ENCODE data around the gene ESR1. TPM values are rescaled to one million over a fixed set of nuclear protein-coding genes. Genes with fewer than 3 reads are reported as not detected.
"Not testable (repeated sequence)": the region's sequence is repeated elsewhere in the genome, so short reads cannot be mapped to it uniquely, and the experiment has no call there.

Gene ESR1
- total and polyA plus RNA-seq, 9 of the 15 experiments (the other 6 are each of a cell fraction or from before 2014, with no cell fraction given), result 0.03 to 0.27 (median 0.08) TPM; not detected in 1

- intact Hi-C loops (cut with micrococcal nuclease), result no loop called here
These were observed 155.5 kb downstream of the ESR1 start for GRCh38 chr6:151963001-151963400.

GRCh38 chr6:151964412-151964811 lies 156.9 kb downstream of the ESR1 start:
- H3K9me1 ChIP-seq (ENCODE audit: control insufficient read depth, insufficient read depth, low read length); H3K4me2 ChIP-seq (ENCODE audit: insufficient read depth, low read length); BruUV-seq (replicated peaks); intact Hi-C loops (cut with micrococcal nuclease); POLR2A ChIA-PET; H3K27me3 ChIP-seq (ENCODE audit: control insufficient read depth in 2 of 2, insufficient read depth in 2 of 2, low read length in 2 of 2); H3K27ac ChIP-seq (ENCODE audit: extremely low read depth, low read depth, low read length); H3K36me3 ChIP-seq (ENCODE audit: control insufficient read depth, insufficient read depth, low read length); H3K9me3 ChIP-seq (replicated peaks; ENCODE audit: control insufficient read depth, insufficient read depth, low read depth, low read length); ATAC-seq; H3K4me3 ChIP-seq; FAIRE-seq; H2AFZ ChIP-seq (ENCODE audit: low read depth, low read length); H4K20me1 ChIP-seq (replicated peaks; ENCODE audit: control insufficient read depth, insufficient read depth, low read length); DNase-seq (ENCODE audit: extremely low read depth in 1 of 4, low spot score in 3 of 4); CTCF ChIA-PET (ENCODE audit: low intra/inter-chr PET ratio); H3K9ac ChIP-seq (ENCODE audit: insufficient read depth in 1 of 2, low read depth in 2 of 2, low read length in 2 of 2); H3K79me2 ChIP-seq (ENCODE audit: control insufficient read depth, insufficient read depth, low read length); H3K4me1 ChIP-seq (replicated peaks in 1 of 2; ENCODE audit: control insufficient read depth in 2 of 2, insufficient read depth in 2 of 2, low read length in 2 of 2); TF ChIP-seq ATF3 (CRISPR knock-in tag; conservative IDR thresholded peaks at IDR 0.05): not testable (repeated sequence)
- peak; percentile 39; the same call in 1 of the 2 replicates for TF ChIP-seq ATF3 (IDR thresholded peaks at IDR 0.05)
- in situ Hi-C loops (cut with MboI), result loop anchor here (10.0 kb wide), 1 partner anchor 50 kb away; no protein-coding TSS in a partner anchor
- WGBS (ENCODE audit: insufficient coverage, low coverage, missing lambda C conversion rate), result 0% methylated on average over 4 of the region's 4 CpGs

More at GRCh38 chr6:151963001-151963400, 155.5 kb downstream of the ESR1 start:
- ATAC-seq (no peak), FAIRE-seq (no peak), DNase-seq (ENCODE audit: extremely low read depth in 1 of 4, low spot score in 3 of 4) (no peak)
- no peak overlapping the region for H3K4me3 ChIP-seq
- no peaks in the 10 kb centered on the region for H3K79me2 ChIP-seq (ENCODE audit: control insufficient read depth, insufficient read depth, low read length)
- H3K9me1 ChIP-seq (ENCODE audit: control insufficient read depth, insufficient read depth, low read length), result no peaks in the 10 kb centered on the region
- POLR2A ChIA-PET, result no interaction called here
- H3K9ac ChIP-seq (ENCODE audit: insufficient read depth in 1 of 2, low read depth in 2 of 2, low read length in 2 of 2), result no peak overlapping the region
- H3K9me3 ChIP-seq (replicated peaks; ENCODE audit: control insufficient read depth, insufficient read depth, low read depth, low read length), result no peaks in the 10 kb centered on the region
- no peaks in the 10 kb centered on the region for H4K20me1 ChIP-seq (replicated peaks; ENCODE audit: control insufficient read depth, insufficient read depth, low read length)
- H3K4me2 ChIP-seq (ENCODE audit: insufficient read depth, low read length), result no peak overlapping the region
- 0% methylated on average over 2 of the region's 2 CpGs for WGBS (ENCODE audit: insufficient coverage, low coverage, missing lambda C conversion rate)
- H3K27me3 ChIP-seq (ENCODE audit: control insufficient read depth in 2 of 2, insufficient read depth in 2 of 2, low read length in 2 of 2), result no peaks in the 10 kb centered on the region
- TF ChIP-seq CHD2 (IDR thresholded peaks at IDR 0.05; ENCODE audit: low read depth, low read length) (no peak), MTA3 (IDR thresholded peaks at IDR 0.05; ENCODE audit: borderline replicate concordance) (no peak)
- in situ Hi-C loops (cut with MboI), result loop anchor here (10.0 kb wide), 1 partner anchor 48 kb away; no protein-coding TSS in a partner anchor
- no peaks in the 10 kb centered on the region for H3K36me3 ChIP-seq (ENCODE audit: control insufficient read depth, insufficient read depth, low read length)
- BruUV-seq (replicated peaks), result no TSS peak
- no peak overlapping the region for H2AFZ ChIP-seq (ENCODE audit: low read depth, low read length)
- no peak overlapping the region for H3K27ac ChIP-seq (ENCODE audit: extremely low read depth, low read depth, low read length)
- H3K4me1 ChIP-seq (replicated peaks in 1 of 2; ENCODE audit: control insufficient read depth in 2 of 2, insufficient read depth in 2 of 2, low read length in 2 of 2), result no peaks in the 10 kb centered on the region
- CTCF ChIA-PET (ENCODE audit: low intra/inter-chr PET ratio), result no interaction called here
